DMS153 (cell line): ENCODE measurements around the gene ZNF157.
"Not testable (repeated sequence)": the region's sequence is repeated elsewhere in the genome, so short reads cannot be mapped to it uniquely, and the experiment has no call there.

Experiments used
- DNase-seq: peaks from one replicate; lab custom pipeline; 2025; lab: John Stamatoyannopoulos, UW

The ZNF157 gene

GRCh38 chrX:47370278-47370677 is at the start of gene ZNF157:
Gene ZNF157, plus strand, starts transcription at chrX:47370578. Its CDS starts 91 bp downstream, at chrX:47370669.
- DNase-seq, result no peak

GRCh38 chrX:47321386-47321785 is 49.0 kb upstream of the ZNF157 start:
- no peak for DNase-seq

GRCh38 chrX:47321823-47322371 is 48.5 kb upstream of the ZNF157 start:
- DNase-seq, result no peak

- DNase-seq, result no peak
Observed at GRCh38 chrX:47327902-47328301, 42.5 kb upstream of the ZNF157 start.

GRCh38 chrX:47332729-47333128 is 37.6 kb upstream of the ZNF157 start:
- DNase-seq, result not testable (repeated sequence)

GRCh38 chrX:47351706-47352105 is 18.7 kb upstream of the ZNF157 start:
- no peak for DNase-seq

- DNase-seq, result no peak
Observed at GRCh38 chrX:47358387-47359065, 11.9 kb upstream of the ZNF157 start.

- no peak for DNase-seq
Observed at GRCh38 chrX:47360423-47361179, 9.8 kb upstream of the ZNF157 start.

GRCh38 chrX:47361538-47362511 is 8.6 kb upstream of the ZNF157 start:
- peak; percentile 92 for DNase-seq

GRCh38 chrX:47366041-47366722 is 4.2 kb upstream of the ZNF157 start:
- peak; percentile 80 for DNase-seq

GRCh38 chrX:47373198-47373597 is 2.8 kb downstream of the ZNF157 start:
- no peak for DNase-seq

GRCh38 chrX:47380268-47380667 is 9.9 kb downstream of the ZNF157 start:
- DNase-seq, result no peak

GRCh38 chrX:47380837-47381236 is 10.5 kb downstream of the ZNF157 start:
- DNase-seq, result not testable (repeated sequence)

- peak; percentile 13 for DNase-seq
Observed at GRCh38 chrX:47384502-47384901, 14.1 kb downstream of the ZNF157 start.

GRCh38 chrX:47390780-47391179 is 20.4 kb downstream of the ZNF157 start:
- DNase-seq, result no peak

- no peak for DNase-seq
Observed at GRCh38 chrX:47413179-47413594, 42.8 kb downstream of the ZNF157 start.

- DNase-seq, result no peak
Observed at GRCh38 chrX:47420265-47420664, 49.9 kb downstream of the ZNF157 start.

- no peak for DNase-seq
Observed at GRCh38 chrX:47420962-47421361, 50.6 kb downstream of the ZNF157 start.

GRCh38 chrX:47422444-47422843 is 52.1 kb downstream of the ZNF157 start:
- DNase-seq, result no peak

- DNase-seq, result no peak
Observed at GRCh38 chrX:47430925-47431324, 60.5 kb downstream of the ZNF157 start.

GRCh38 chrX:47446431-47446830 is 76.1 kb downstream of the ZNF157 start:
- no peak for DNase-seq
